Breast epithelium (tissue), 3 donors: ENCODE results near the gene CFAP251.

ENCODE experiments used
- CTCF ChIP-seq, 3 donors: fragments of 450-650 bp; IDR thresholded peaks; one replicate each; pipeline ENCODE4 v1.5.1; 2016 to 2017; ENCODE audit warnings: antibody characterized with exemption in 3 of 3, mild to moderate bottlenecking in 3 of 3, moderate library complexity in 3 of 3
- POLR2A ChIP-seq: fragments of 450-650 bp; IDR thresholded peaks from one replicate; pipeline ENCODE4 v1.6.1; 2016; ENCODE audit warnings: antibody characterized with exemption, mild to moderate bottlenecking, moderate library complexity
- POLR2AphosphoS5 ChIP-seq, 3 donors: sonication (generic); formaldehyde crosslinking; IDR thresholded peaks; one replicate each; pipeline ENCODE4 v1.6.1; 2017; ENCODE audit warnings: antibody characterized with exemption in 3 of 3

- no peak for TF ChIP-seq POLR2A
- no peak for TF ChIP-seq CTCF (IDR thresholded peaks at IDR 0.05)
- TF ChIP-seq POLR2AphosphoS5 (IDR thresholded peaks at IDR 0.05), result no peak
Observed at GRCh38 chr12:121934309-121934664, 15.9 kb downstream of the CFAP251 start.
